Testis (tissue), 3 donors: ENCODE results near the gene UNC5B. TPM values are rescaled to one million over a fixed set of nuclear protein-coding genes. Genes with fewer than 3 reads are reported as not detected.

ENCODE experiments used
- DNase-seq: peaks from one replicate; pipeline ENCODE4 v3.0.0-alpha.2; 2019
- H3K27ac ChIP-seq, 2 donors: fragments of 200-600 bp; sonication (generic); one replicate each; pipeline ENCODE4 v1.5.1; 2019
- H3K27me3 ChIP-seq: fragments of 200-600 bp; sonication (generic); one replicate; pipeline ENCODE4 v1.5.1; 2019
- H3K36me3 ChIP-seq: fragments of 200-600 bp; sonication (generic); one replicate; pipeline ENCODE4 v1.5.1; 2017; ENCODE audit warnings: low read depth; ENCODE audit errors: missing control alignments
- H3K4me1 ChIP-seq: fragments of 200-600 bp; sonication (generic); one replicate; pipeline ENCODE4 v1.5.1; 2019
- H3K4me3 ChIP-seq, 2 donors: fragments of 200-600 bp; sonication (generic); one replicate each; pipeline ENCODE4 v1.5.1; 2017 to 2019
- H3K9me3 ChIP-seq: fragments of 200-600 bp; sonication (generic); one replicate; pipeline ENCODE4 v1.5.1; 2017
- CTCF ChIP-seq, 3 experiments: fragments of 450-650 bp in 2 of 3; fragments of 200-600 bp in 1 of 3; sonication (generic) in 1 of 3; IDR thresholded peaks; one replicate each; pipeline ENCODE4 v1.5.1; 2016 to 2019; ENCODE audit warnings: antibody characterized with exemption in 3 of 3, mild to moderate bottlenecking in 2 of 3, moderate library complexity in 1 of 3
- POLR2A ChIP-seq: fragments of 450-650 bp; IDR thresholded peaks from one replicate; pipeline ENCODE4 v1.6.1; 2017; ENCODE audit warnings: antibody characterized with exemption, mild to moderate bottlenecking, moderate library complexity
- WGBS, 2 donors: methylation state at CpG; one replicate each; pipeline ENCODE4 v1.1.5; 2018; 5-methylcytosine and 5-hydroxymethylcytosine counted together
- intact Hi-C: fragments of 100-400 bp; cut with DNase I; formaldehyde crosslinking; loops from one replicate; pipeline ENCODE4 v1.15.1; 2023; ENCODE audit warnings: low total_unique reads
- polyA plus RNA-seq: library from polyadenylated mRNA; stranded (reverse); fragments of 350-450 nt; fragmentation: Illumina TruSeq; extraction: RNeasy Lipid Tissue Mini Kit (QIAGEN cat#74804); gene quantifications from one replicate; pipeline ENCODE4 v1.2.3, GENCODE V29; 2014; ENCODE audit warnings: low read depth, low replicate concordance; ENCODE audit not compliant: insufficient read depth
- total RNA-seq, 2 donors: library from RNA; depleted of rRNA; stranded (reverse); fragments of >200 nt; gene quantifications; one replicate each; pipeline ENCODE4 v1.2.3, GENCODE V29; 2016

The UNC5B gene
- total and polyA plus RNA-seq, 3 donors from 2014 or later, result 14.8 to 44.4 (median 24.4) TPM

GRCh38 chr10:71287456-71287855 lies 75.1 kb downstream of the UNC5B start:
- no peak for DNase-seq
- TF ChIP-seq CTCF (IDR thresholded peaks at IDR 0.05) (no peak), POLR2A (no peak)
- intact Hi-C loops, result loop anchor here (10.0 kb wide), 1 partner anchor 383 kb away; no protein-coding TSS in a partner anchor
- no peaks in the 10 kb centered on the region for H3K27me3 ChIP-seq
- no peaks in the 10 kb centered on the region for H3K9me3 ChIP-seq
- WGBS, 2 donors, result 85% methylated on average over 14 of the region's 14 CpGs; no CpG with 5 or more reads in 1 of the 2 donors
- H3K27ac ChIP-seq, result no peak overlapping the region
- H3K36me3 ChIP-seq, result no peaks in the 10 kb centered on the region
- H3K4me1 ChIP-seq, result peaks cover 9% of the 10 kb centered on the region
- H3K4me3 ChIP-seq, result no peak overlapping the region

GRCh38 chr10:71288461-71288860 lies 76.1 kb downstream of the UNC5B start:
- intact Hi-C loops, result loop anchor here (10.0 kb wide), 1 partner anchor 384 kb away; no protein-coding TSS in a partner anchor
- no peak overlapping the region for H3K27ac ChIP-seq
- peaks cover 17% of the 10 kb centered on the region for H3K4me1 ChIP-seq
- DNase-seq, result no peak
- no peaks in the 10 kb centered on the region for H3K9me3 ChIP-seq
- H3K36me3 ChIP-seq, result no peaks in the 10 kb centered on the region
- H3K27me3 ChIP-seq, result no peaks in the 10 kb centered on the region
- WGBS, 2 donors, result 94 to 96% methylated on average over 14 to 15 of the region's 15 CpGs
- TF ChIP-seq POLR2A (no peak), CTCF (IDR thresholded peaks at IDR 0.05) (no peak)
- no peak overlapping the region for H3K4me3 ChIP-seq

GRCh38 chr10:71289421-71290130 lies 77.2 kb downstream of the UNC5B start:
- Histone ChIP-seq H3K4me1 (peaks cover 23% of the 10 kb centered on the region), H3K9me3 (no peaks in the 10 kb centered on the region), H3K27ac (no peak overlapping the region), H3K36me3 (no peaks in the 10 kb centered on the region), H3K4me3 (no peak overlapping the region), H3K27me3 (no peaks in the 10 kb centered on the region)
- 83 to 94% methylated on average over 12 of the region's 12 CpGs for WGBS, 2 donors
- TF ChIP-seq POLR2A, result no peak
- no peak for TF ChIP-seq CTCF (IDR thresholded peaks at IDR 0.05)
- intact Hi-C loops, result loop anchor here (10.0 kb wide), 1 partner anchor 385 kb away; no protein-coding TSS in a partner anchor
- no peak for DNase-seq

GRCh38 chr10:71290331-71290730 lies 78.0 kb downstream of the UNC5B start:
- no peak for TF ChIP-seq POLR2A
- no peak for TF ChIP-seq CTCF (IDR thresholded peaks at IDR 0.05)
- WGBS, 2 donors, result 66 to 89% methylated on average over 2 to 3 of the region's 3 CpGs
- DNase-seq, result no peak
- H3K27ac ChIP-seq, result no peak overlapping the region
- intact Hi-C loops, result no loop called here
- H3K4me3 ChIP-seq, result no peak overlapping the region
- H3K4me1 ChIP-seq, result peaks cover 23% of the 10 kb centered on the region
- H3K36me3 ChIP-seq, result no peaks in the 10 kb centered on the region
- H3K9me3 ChIP-seq, result no peaks in the 10 kb centered on the region
- H3K27me3 ChIP-seq, result no peaks in the 10 kb centered on the region
